Ovary (tissue), 3 donors: ENCODE measurements around the gene PHC1.

Experiments
- CTCF ChIP-seq, 3 donors: fragments of 450-650 bp in 2 of 3; fragments of 200-600 bp in 1 of 3; IDR thresholded peaks; one replicate each; pipeline versions ENCODE4 v1.5.1 to v1.8.0; 2016 to 2022; ENCODE audit warnings: antibody characterized with exemption in 3 of 3, mild to moderate bottlenecking in 1 of 3
- EP300 ChIP-seq: sonication (generic); formaldehyde crosslinking; IDR thresholded peaks from one replicate; pipeline ENCODE4 v1.6.1; 2017; ENCODE audit warnings: antibody characterized with exemption
- donor health status: DM: no; HTN: no; CAD: no.

GRCh38 chr12:8894378-8894777 is 19.9 kb upstream of the PHC1 start:
- no peak for TF ChIP-seq CTCF (IDR thresholded peaks at IDR 0.05)
- no peak for TF ChIP-seq EP300
